GM19372 (cell line): ENCODE results near the gene UGT2A2.

Experiments used
- ATAC-seq: cut with Tn5 transposase; IDR thresholded peaks from one replicate; pipeline ENCODE4 v1.9.1; 2021; ENCODE audit warnings: mild to moderate bottlenecking, low read depth, moderate library complexity; ENCODE audit not compliant: unreplicated experiment

The UGT2A2 gene

GRCh38 chr4:69577245-69577644 lies 62.2 kb downstream of the UGT2A2 start:
- ATAC-seq = no peak

- no peak for ATAC-seq
These were observed 63.1 kb downstream of the UGT2A2 start for GRCh38 chr4:69576251-69576877.

GRCh38 chr4:69568787-69569186 lies 70.7 kb downstream of the UGT2A2 start:
- no peak for ATAC-seq

GRCh38 chr4:69563424-69563823 lies 76.0 kb downstream of the UGT2A2 start:
- ATAC-seq = no peak

GRCh38 chr4:69549651-69550050 lies 89.8 kb downstream of the UGT2A2 start:
- no peak for ATAC-seq

GRCh38 chr4:69546134-69546765 lies 93.2 kb downstream of the UGT2A2 start:
- no peak for ATAC-seq
